NK-92 (cell line): Measurements from ENCODE around the gene AHCYL2.
A peak's percentile ranks its signal among the peaks of the same experiment; 100 is the strongest.
"Not testable (repeated sequence)": the region's sequence is repeated elsewhere in the genome, so short reads cannot be mapped to it uniquely, and the experiment has no call there.

Experiments
- DNase-seq: peaks from one replicate; lab custom pipeline; 2025; ENCODE audit not compliant: unreplicated experiment; lab: John Stamatoyannopoulos, UW

AHCYL2 gene

DNA sequence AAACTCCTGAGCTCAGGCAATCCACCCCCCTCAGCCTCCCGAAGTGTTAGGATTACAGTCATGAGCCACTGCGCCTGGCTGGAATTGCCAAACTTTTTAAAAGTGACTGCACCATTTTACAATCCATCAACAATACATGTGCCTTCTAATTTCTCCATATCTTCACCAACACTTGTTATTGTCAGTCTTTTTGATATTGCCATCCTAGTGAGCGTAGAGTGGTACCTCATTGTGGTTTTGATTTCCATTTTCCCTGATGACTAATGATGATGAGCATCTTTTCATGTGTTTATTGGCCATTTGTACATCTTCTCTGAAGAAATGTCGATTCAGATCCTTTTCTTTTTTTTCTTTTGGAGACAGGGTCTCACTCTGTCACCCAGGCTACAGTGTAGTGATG is 187.7 kb downstream of the AHCYL2 start:
- DNase-seq: no peak

GRCh38 chr7:129417073-129417472 is 192.2 kb downstream of the AHCYL2 start:
- no peak for DNase-seq

DNA sequence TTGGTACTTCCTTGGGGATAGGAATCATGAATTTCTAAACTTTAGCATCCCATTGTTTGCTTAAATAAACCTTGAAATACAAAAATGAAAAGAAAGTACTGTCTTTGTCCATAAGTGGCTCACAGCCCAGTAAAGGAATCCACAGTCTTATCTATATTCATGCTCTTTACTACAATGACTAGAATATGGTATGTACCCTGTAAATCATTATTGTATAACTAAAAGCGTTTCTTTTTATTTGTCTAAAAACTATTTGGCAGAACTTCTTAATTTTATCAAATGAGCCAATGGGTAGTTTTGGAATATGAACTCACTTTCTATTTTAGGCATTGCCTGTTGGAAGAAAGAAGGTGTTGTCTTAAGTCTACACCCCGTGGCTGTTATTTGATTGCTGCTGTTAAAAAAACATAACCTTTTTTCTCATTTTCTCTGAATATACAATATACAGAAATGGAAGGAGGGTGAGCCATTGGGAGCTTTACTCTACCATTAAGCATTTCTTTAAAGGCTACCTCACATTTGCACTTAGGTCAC is 197.0 kb downstream of the AHCYL2 start:
- DNase-seq: no peak

DNA sequence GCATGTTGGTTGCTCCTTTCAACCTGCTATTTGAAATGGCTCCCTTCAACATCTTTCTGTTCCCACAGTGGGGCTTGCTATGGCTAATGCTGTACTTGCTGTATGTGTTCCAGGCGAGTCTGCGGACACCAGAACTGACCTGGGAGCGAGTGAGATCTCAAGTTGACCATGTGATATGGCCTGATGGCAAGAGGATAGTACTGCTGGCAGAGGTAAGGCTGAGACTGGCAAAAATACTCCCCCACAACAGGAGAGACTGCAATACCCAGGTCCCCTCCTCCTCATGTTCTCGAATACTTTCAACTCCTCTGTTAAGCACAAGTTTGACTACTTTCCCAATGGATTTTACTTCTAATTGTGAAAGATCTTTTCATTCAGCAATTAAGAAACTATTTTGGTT is 197.9 kb downstream of the AHCYL2 start:
- no peak for DNase-seq

GRCh38 chr7:129423700-129424410 is 199.0 kb downstream of the AHCYL2 start:
- DNase-seq: no peak

GRCh38 chr7:129426482-129426881 is 201.7 kb downstream of the AHCYL2 start:
- no peak for DNase-seq

GRCh38 chr7:129427526-129428045 is 202.8 kb downstream of the AHCYL2 start:
- no peak for DNase-seq

DNA sequence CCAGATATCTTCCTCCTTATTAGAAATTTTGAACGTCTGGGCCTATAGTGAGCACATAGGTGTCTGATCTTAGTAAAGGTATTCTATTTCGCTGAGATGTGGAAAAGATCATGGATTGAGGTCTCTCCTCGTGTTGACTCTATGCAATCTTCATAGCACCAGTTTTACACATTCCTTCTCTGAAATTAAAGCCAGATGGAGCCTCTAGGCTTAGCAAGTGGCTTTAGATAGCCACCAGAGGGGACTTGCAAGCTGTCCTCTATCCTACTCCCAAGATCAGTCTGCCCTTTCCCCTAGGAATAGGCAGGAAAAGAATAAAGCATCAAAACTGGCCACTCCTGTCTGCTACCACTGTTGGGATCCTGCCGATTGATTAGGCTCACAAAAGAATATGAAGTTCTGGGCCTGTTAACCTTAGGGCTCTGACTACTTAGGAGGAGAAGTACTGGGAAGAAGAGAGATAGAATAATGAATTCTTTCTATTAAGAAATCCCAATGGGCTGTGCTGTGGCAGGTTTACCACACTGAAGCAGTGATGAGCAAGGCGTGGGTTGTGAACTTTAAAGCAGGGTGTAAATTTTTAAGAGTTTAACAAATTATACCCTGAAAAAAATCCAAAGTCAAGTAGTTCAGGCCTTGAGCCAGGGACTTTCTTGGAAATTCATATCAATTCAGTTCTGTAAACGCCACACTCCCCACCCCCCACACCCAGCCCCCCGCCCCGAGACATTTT is 207.2 kb downstream of the AHCYL2 start:
- DNase-seq: no peak

DNA sequence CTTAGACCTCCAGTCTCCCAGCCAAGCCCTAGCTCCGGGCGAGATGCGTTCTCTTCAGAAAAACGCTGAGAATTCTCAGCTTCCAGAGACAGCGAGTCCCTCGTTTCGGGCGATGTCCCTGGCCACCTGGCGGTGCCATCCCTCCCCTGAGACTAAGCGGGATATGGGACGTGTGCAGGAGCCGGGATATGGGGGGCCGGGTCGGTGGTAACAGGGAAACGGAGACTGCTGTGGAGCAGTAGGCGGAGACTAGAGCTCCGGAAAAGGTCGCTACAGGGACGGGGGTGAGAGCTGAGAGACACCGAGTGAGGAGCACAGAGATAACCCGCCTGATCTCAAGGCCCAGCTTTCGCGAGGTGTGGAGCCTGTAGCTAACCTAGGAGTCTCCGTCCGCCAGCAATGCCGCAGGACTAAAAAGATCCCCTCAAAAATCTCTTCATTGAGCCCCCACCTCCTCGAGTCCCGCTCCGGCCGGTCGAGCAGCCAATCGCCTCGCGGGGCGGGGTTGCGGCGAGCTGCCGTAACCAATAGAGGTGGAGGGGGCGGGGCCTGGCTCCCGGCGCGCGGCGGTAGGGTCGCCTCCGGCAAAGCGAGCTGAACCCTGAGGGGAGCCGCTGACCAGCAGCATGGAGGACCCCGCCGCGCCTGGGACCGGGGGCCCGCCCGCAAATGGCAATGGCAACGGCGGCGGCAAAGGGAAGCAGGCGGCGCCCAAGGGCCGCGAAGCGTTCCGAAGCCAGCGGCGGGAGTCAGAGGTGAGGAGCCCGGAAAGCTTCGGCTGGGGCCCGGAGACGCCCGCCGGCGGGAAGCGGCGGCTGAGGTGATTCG is 209.2 kb downstream of the AHCYL2 start, which contains the start of gene STRIP2:
TSS of gene STRIP2 (plus strand) at position 586 of the 828 bp plus-strand sequence. CDS start at position 627, 41 bp downstream.
- peak; percentile 27 for DNase-seq

- no peak for DNase-seq
These were observed 210.0 kb downstream of the AHCYL2 start for GRCh38 chr7:129434675-129435318.

- DNase-seq: no peak
These were observed 210.6 kb downstream of the AHCYL2 start for GRCh38 chr7:129435414-129435829.

- no peak for DNase-seq
These were observed 211.6 kb downstream of the AHCYL2 start for GRCh38 chr7:129436335-129436923.

GRCh38 chr7:129437190-129437589 is 212.4 kb downstream of the AHCYL2 start:
- DNase-seq: no peak

GRCh38 chr7:129438281-129438838 is 213.5 kb downstream of the AHCYL2 start:
- DNase-seq: no peak

GRCh38 chr7:129438839-129439651 is 214.2 kb downstream of the AHCYL2 start:
- no peak for DNase-seq

GRCh38 chr7:129439963-129440625 is 215.3 kb downstream of the AHCYL2 start:
- no peak for DNase-seq

GRCh38 chr7:129443612-129444011 is 218.8 kb downstream of the AHCYL2 start:
- no peak for DNase-seq

- not testable (repeated sequence) for DNase-seq
These were observed 219.9 kb downstream of the AHCYL2 start for GRCh38 chr7:129444776-129445175.
